Peyer's patch (tissue), 4 donors: Measurements from ENCODE around the gene LRRK1. TPM values are rescaled to one million over a fixed set of nuclear protein-coding genes. Genes with fewer than 3 reads are reported as not detected.
A peak's percentile ranks its signal among the peaks of the same experiment; 100 is the strongest.

Source experiments
- DNase-seq, 3 donors: peaks; one replicate each; pipeline ENCODE4 v3.0.0-alpha.2; 2017 to 2019
- H3K27ac ChIP-seq, 4 donors: fragments of 200-600 bp; sonication (generic); one replicate each; pipeline ENCODE4 v1.5.1; 2016 to 2019
- H3K27me3 ChIP-seq, 2 donors: fragments of 200-600 bp; sonication (generic); one replicate each; pipeline ENCODE4 v1.5.1; 2019
- H3K36me3 ChIP-seq, 3 donors: fragments of 200-600 bp; sonication (generic); one replicate each; pipeline ENCODE4 v1.5.1; 2016 to 2019
- H3K4me1 ChIP-seq, 4 donors: fragments of 200-600 bp; sonication (generic); one replicate each; pipeline ENCODE4 v1.5.1; 2016 to 2019
- H3K4me3 ChIP-seq, 4 donors: fragments of 200-600 bp; sonication (generic); 1 replicate in 3 of 4; 2 replicates in 1 of 4; pipeline ENCODE4 v1.5.1; 2016 to 2019; ENCODE audit warnings: mild to moderate bottlenecking in 1 of 4
- H3K9me3 ChIP-seq, 4 donors: fragments of 200-600 bp; sonication (generic); one replicate each; pipeline ENCODE4 v1.5.1; 2016 to 2019; ENCODE audit warnings: mild to moderate bottlenecking in 1 of 4
- CTCF ChIP-seq, 6 experiments: fragments of 450-650 bp in 4 of 6; fragments of 200-600 bp in 2 of 6; sonication (generic) in 1 of 6; IDR thresholded peaks; one replicate each; pipeline ENCODE4 v1.5.1; 2017 to 2019; ENCODE audit warnings: antibody characterized with exemption in 6 of 6, mild to moderate bottlenecking in 3 of 6, moderate library complexity in 1 of 6
- POLR2A ChIP-seq, 2 donors: fragments of 450-650 bp; IDR thresholded peaks; one replicate each; pipeline ENCODE4 v1.5.1; 2017; ENCODE audit warnings: antibody characterized with exemption in 2 of 2, mild to moderate bottlenecking in 2 of 2, moderate library complexity in 2 of 2
- total RNA-seq, 4 donors: library from RNA; depleted of rRNA; stranded (reverse); fragments of >200 nt; gene quantifications; one replicate each; pipeline ENCODE4 v1.1.0, GENCODE V29; 2016

Gene LRRK1
- total RNA-seq, 4 donors from 2014 or later = 49.2 to 66.0 (median 55.5) TPM

GRCh38 chr15:100923902-100924301 is 4.7 kb downstream of the LRRK1 start:
- Histone ChIP-seq H3K4me3 (no peak overlapping the region), H3K27ac (peak overlapping the region in 2 of 4 donors; percentile 1 to 88), H3K4me1 (peaks cover 3 to 35% (median 12%) of the 10 kb centered on the region in 4 donors), H3K27me3 (no peaks in the 10 kb centered on the region), H3K9me3 (no peaks in the 10 kb centered on the region), H3K36me3 (peaks cover 0 to 15% (median 0%) of the 10 kb centered on the region in 3 donors)
- TF ChIP-seq CTCF (IDR thresholded peaks at IDR 0.05) (no peak), POLR2A (IDR thresholded peaks at IDR 0.05) (no peak)
- DNase-seq = no peak

- no peaks in the 10 kb centered on the region for H3K27me3 ChIP-seq
- peaks cover 0 to 17% (median 0%) of the 10 kb centered on the region in 3 donors for H3K36me3 ChIP-seq
- DNase-seq = no peak
- no peak overlapping the region for H3K27ac ChIP-seq
- TF ChIP-seq CTCF (IDR thresholded peaks at IDR 0.05) (no peak), POLR2A (IDR thresholded peaks at IDR 0.05) (no peak)
- no peak overlapping the region for H3K4me3 ChIP-seq
- H3K9me3 ChIP-seq = no peaks in the 10 kb centered on the region
- peaks cover 3 to 35% (median 12%) of the 10 kb centered on the region in 4 donors for H3K4me1 ChIP-seq
Measured at GRCh38 chr15:100924436-100924835, 5.3 kb downstream of the LRRK1 start.

- TF ChIP-seq POLR2A (IDR thresholded peaks at IDR 0.05) (no peak), CTCF (IDR thresholded peaks at IDR 0.05) (no peak)
- Histone ChIP-seq H3K4me3 (no peak overlapping the region), H3K4me1 (peaks cover 3 to 30% (median 11%) of the 10 kb centered on the region in 4 donors), H3K27ac (peak overlapping the region in 2 of 4 donors; percentile 33 to 71), H3K27me3 (no peaks in the 10 kb centered on the region), H3K9me3 (no peaks in the 10 kb centered on the region), H3K36me3 (peaks cover 0 to 17% (median 0%) of the 10 kb centered on the region in 3 donors)
- DNase-seq = no peak
Measured at GRCh38 chr15:100925480-100925879, 6.3 kb downstream of the LRRK1 start.

GRCh38 chr15:100926258-100926657 is 7.1 kb downstream of the LRRK1 start:
- Histone ChIP-seq H3K4me1 (peaks cover 3 to 23% (median 6%) of the 10 kb centered on the region in 4 donors), H3K9me3 (no peaks in the 10 kb centered on the region), H3K27ac (peak overlapping the region in 1 of 4 donors; percentile 71), H3K27me3 (no peaks in the 10 kb centered on the region), H3K4me3 (no peak overlapping the region), H3K36me3 (peaks cover 0 to 17% (median 0%) of the 10 kb centered on the region in 3 donors)
- no peak for DNase-seq
- TF ChIP-seq POLR2A (IDR thresholded peaks at IDR 0.05) (no peak), CTCF (IDR thresholded peaks at IDR 0.05) (no peak)

- Histone ChIP-seq H3K36me3 (peaks cover 0 to 17% (median 0%) of the 10 kb centered on the region in 3 donors), H3K4me1 (peaks cover 0 to 17% (median 5%) of the 10 kb centered on the region in 4 donors), H3K27ac (peak overlapping the region in 1 of 4 donors; percentile 57), H3K9me3 (no peaks in the 10 kb centered on the region), H3K4me3 (no peak overlapping the region), H3K27me3 (no peaks in the 10 kb centered on the region)
- no peak for TF ChIP-seq POLR2A (IDR thresholded peaks at IDR 0.05)
- TF ChIP-seq CTCF (IDR thresholded peaks at IDR 0.05) = no peak
- peak in 2 of 3 donors; percentile 51 to 56 for DNase-seq
Measured at GRCh38 chr15:100926971-100927756, 8.0 kb downstream of the LRRK1 start.
